ENCODE data around the gene DPM2. TPM values are rescaled to one million over a fixed set of nuclear protein-coding genes. Genes with fewer than 3 reads are reported as not detected.

DPM2 gene
- total RNA-seq, 4 donors from 2014 or later: 8.8 to 18.0 (median 13.5) TPM

GRCh38 chr9:127945942-127946341, 8.3 kb upstream of the DPM2 start:
- DNase-seq (ENCODE audit: low spot score) (no peak), ATAC-seq (ENCODE audit: low FRiP score) (no peak)
- TF ChIP-seq, protein P1, sequence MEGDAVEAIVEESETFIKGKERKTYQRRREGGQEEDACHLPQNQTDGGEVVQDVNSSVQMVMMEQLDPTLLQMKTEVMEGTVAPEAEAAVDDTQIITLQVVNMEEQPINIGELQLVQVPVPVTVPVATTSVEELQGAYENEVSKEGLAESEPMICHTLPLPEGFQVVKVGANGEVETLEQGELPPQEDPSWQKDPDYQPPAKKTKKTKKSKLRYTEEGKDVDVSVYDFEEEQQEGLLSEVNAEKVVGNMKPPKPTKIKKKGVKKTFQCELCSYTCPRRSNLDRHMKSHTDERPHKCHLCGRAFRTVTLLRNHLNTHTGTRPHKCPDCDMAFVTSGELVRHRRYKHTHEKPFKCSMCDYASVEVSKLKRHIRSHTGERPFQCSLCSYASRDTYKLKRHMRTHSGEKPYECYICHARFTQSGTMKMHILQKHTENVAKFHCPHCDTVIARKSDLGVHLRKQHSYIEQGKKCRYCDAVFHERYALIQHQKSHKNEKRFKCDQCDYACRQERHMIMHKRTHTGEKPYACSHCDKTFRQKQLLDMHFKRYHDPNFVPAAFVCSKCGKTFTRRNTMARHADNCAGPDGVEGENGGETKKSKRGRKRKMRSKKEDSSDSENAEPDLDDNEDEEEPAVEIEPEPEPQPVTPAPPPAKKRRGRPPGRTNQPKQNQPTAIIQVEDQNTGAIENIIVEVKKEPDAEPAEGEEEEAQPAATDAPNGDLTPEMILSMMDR (IDR thresholded peaks at IDR 0.05): no peak

- ATAC-seq (ENCODE audit: low FRiP score) (no peak), DNase-seq (ENCODE audit: low spot score) (no peak)
- TF ChIP-seq, protein P1 (IDR thresholded peaks at IDR 0.05): no peak
Measured at GRCh38 chr9:127945338-127945737, 7.7 kb upstream of the DPM2 start.

- TF ChIP-seq, protein P1 (IDR thresholded peaks at IDR 0.05): no peak
- DNase-seq (ENCODE audit: low spot score): no peak
Measured at GRCh38 chr9:127944586-127945218, 7.0 kb upstream of the DPM2 start.

GRCh38 chr9:127943731-127944144, 6.1 kb upstream of the DPM2 start:
- DNase-seq (ENCODE audit: low spot score) (peak; percentile 70), ATAC-seq (ENCODE audit: low FRiP score) (peak; percentile 52)
- TF ChIP-seq, protein P1 (IDR thresholded peaks at IDR 0.05): peak in 1 of 3 donors; percentile 84

More at GRCh38 chr9:127944586-127945218, 7.0 kb upstream of the DPM2 start:
- no peak for ATAC-seq (ENCODE audit: low FRiP score)

GRCh38 chr9:127943011-127943662, 5.5 kb upstream of the DPM2 start:
- TF ChIP-seq, protein P1 (IDR thresholded peaks at IDR 0.05): no peak
- no peak for ATAC-seq (ENCODE audit: low FRiP score)
- no peak for DNase-seq (ENCODE audit: low spot score)

DNA sequence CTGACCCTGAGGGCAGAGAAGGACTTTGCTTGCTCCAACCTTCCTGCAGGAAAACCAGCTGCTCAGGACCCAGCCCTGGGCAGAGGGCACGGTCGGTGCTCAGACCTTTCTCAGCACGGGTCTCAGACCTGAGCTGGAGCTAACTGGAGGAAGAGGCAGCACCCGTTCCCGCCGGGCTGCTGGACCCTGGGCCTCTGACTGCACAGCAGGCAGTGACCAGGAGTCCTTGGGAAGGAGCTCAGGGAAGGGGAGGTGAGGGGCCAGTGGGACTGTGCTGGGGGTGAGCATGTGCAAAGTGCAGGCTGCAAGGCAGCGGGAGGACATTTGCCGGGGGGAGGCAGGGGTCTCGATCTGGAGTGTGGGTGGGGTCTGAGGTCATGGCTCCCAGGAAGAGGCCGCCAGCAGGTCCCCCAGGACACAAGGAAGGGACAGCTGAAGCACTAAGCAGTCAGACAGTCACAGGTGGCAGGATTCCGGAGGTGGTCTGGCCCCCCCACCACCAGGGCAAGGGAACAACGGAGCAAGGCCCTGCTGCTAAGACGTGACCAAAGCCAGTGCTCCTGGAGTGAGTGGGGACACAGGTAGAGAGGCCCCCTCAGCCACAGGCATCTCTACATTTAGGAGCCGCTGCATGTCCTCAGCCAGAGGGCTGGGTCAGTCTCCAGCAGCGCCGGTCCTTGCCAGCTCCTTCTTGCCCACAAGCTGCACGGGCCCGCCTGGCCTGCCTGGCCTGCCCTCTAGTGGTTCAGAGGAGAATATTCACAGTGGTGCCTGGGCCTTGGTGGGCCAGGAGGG, 4.8 kb upstream of the DPM2 start:
- TF ChIP-seq, protein P1 (IDR thresholded peaks at IDR 0.05): peak in 1 of 3 donors; percentile 58
- peak; percentile 38 for ATAC-seq (ENCODE audit: low FRiP score)

More for the DNA sequence above, 4.8 kb upstream of the DPM2 start:
- no peak for DNase-seq (ENCODE audit: low spot score)

Measured in omental fat pad (tissue), 4 donors.